Stimulated activated CD4-positive, alpha-beta T cell treated with anti-CD3 and anti-CD28 coated beads, TNF-alpha, amount 100 ng/mL, for 4 hours (primary cell): ENCODE results near the gene APCDD1L.

Source experiments
- DNase-seq, 3 experiments: peaks; one replicate each; pipeline ENCODE4 v3.0.0-alpha.2; 2020; ENCODE audit warnings: low read depth in 3 of 3

The APCDD1L gene

GRCh38 chr20:58515233-58516212 lies at the start of gene APCDD1L:
TSS of gene APCDD1L (minus strand) at chr20:58515399. CDS start at chr20:58514707, 692 bp downstream.
- DNase-seq = no peak

GRCh38 chr20:58559368-58559729 lies 44.1 kb upstream of the APCDD1L start:
- DNase-seq = no peak

GRCh38 chr20:58558486-58559367 lies 43.5 kb upstream of the APCDD1L start:
- DNase-seq = no peak

GRCh38 chr20:58557733-58558342 lies 42.6 kb upstream of the APCDD1L start:
- no peak for DNase-seq

GRCh38 chr20:58556961-58557360 lies 41.8 kb upstream of the APCDD1L start:
- no peak for DNase-seq

- DNase-seq = no peak
Observed at GRCh38 chr20:58555078-58555765, 40.0 kb upstream of the APCDD1L start.

GRCh38 chr20:58554541-58554940 lies 39.3 kb upstream of the APCDD1L start:
- DNase-seq = no peak

- no peak for DNase-seq
Observed at GRCh38 chr20:58553841-58554240, 38.6 kb upstream of the APCDD1L start.

GRCh38 chr20:58553166-58553696 lies 38.0 kb upstream of the APCDD1L start:
- no peak for DNase-seq

- DNase-seq = no peak
Observed at GRCh38 chr20:58552366-58552934, 37.3 kb upstream of the APCDD1L start.

GRCh38 chr20:58551631-58552030 lies 36.4 kb upstream of the APCDD1L start:
- no peak for DNase-seq

- no peak for DNase-seq
Observed at GRCh38 chr20:58550275-58551059, 35.3 kb upstream of the APCDD1L start.

- no peak for DNase-seq
Observed at GRCh38 chr20:58549231-58550209, 34.3 kb upstream of the APCDD1L start.

GRCh38 chr20:58547623-58548475 lies 32.6 kb upstream of the APCDD1L start:
- no peak for DNase-seq

- DNase-seq = no peak
Observed at GRCh38 chr20:58546756-58547622, 31.8 kb upstream of the APCDD1L start.

- DNase-seq = no peak
Observed at GRCh38 chr20:58546416-58546711, 31.2 kb upstream of the APCDD1L start.
